HepG2 (cell line): Measurements from ENCODE around the gene SERHL2. TPM values are rescaled to one million over a fixed set of nuclear protein-coding genes. Genes with fewer than 3 reads are reported as not detected.
A peak's percentile ranks its signal among the peaks of the same experiment; 100 is the strongest.

Experiments used
- AGO2 ChIP-seq: fragments of 200-400 bp; formaldehyde crosslinking; optimal IDR thresholded peaks from 2 replicates; pipeline ENCODE3; 2017; ENCODE audit warnings: mild to moderate bottlenecking, low read depth, low read length, moderate library complexity
- CENPX ChIP-seq: sonication (generic); formaldehyde crosslinking; IDR thresholded peaks from 2 replicates; pipeline ENCODE4 v1.9.0; 2021; ENCODE audit warnings: mild to moderate bottlenecking, missing genetic modification reagents, moderate library complexity
- DR1 ChIP-seq: sonication (generic); formaldehyde crosslinking; IDR thresholded peaks from 2 replicates; pipeline ENCODE4 v1.8.0; 2021; ENCODE audit warnings: mild to moderate bottlenecking, missing genetic modification reagents, inconsistent platforms
- HDAC2 ChIP-seq: sonication (generic); formaldehyde crosslinking; IDR thresholded peaks from 2 replicates; pipeline ENCODE4 v1.4.0; 2020; ENCODE audit warnings: missing genetic modification reagents
- HMG20A ChIP-seq: IDR thresholded peaks from 2 replicates; pipeline ENCODE4 v1.6.1; 2016; ENCODE audit warnings: borderline replicate concordance
- JDP2 ChIP-seq: sonication (generic); formaldehyde crosslinking; IDR thresholded peaks from 2 replicates; pipeline ENCODE4 v1.8.1; 2022; ENCODE audit warnings: missing genetic modification reagents, borderline replicate concordance
- KMT2B ChIP-seq: IDR thresholded peaks from 2 replicates; pipeline ENCODE4 v1.6.1; 2016; ENCODE audit warnings: missing genetic modification reagents, missing compliant biosample characterization
- MEIS2 ChIP-seq: sonication (generic); formaldehyde crosslinking; IDR thresholded peaks from 2 replicates; pipeline ENCODE4 v1.9.0; 2021; ENCODE audit warnings: mild to moderate bottlenecking, missing genetic modification reagents
- MLLT10 ChIP-seq: sonication (generic); formaldehyde crosslinking; IDR thresholded peaks from 2 replicates; pipeline ENCODE4 v1.4.0; 2020; ENCODE audit warnings: missing genetic modification reagents
- NFE2L2 ChIP-seq: fragments of 150-350 bp; IDR thresholded peaks from 2 replicates; pipeline ENCODE4 v1.6.1; 2014; ENCODE audit warnings: low read length
- PRPF4 ChIP-seq: fragments of 200-400 bp; formaldehyde crosslinking; IDR thresholded peaks from 2 replicates; pipeline ENCODE4 v1.6.1; 2016; ENCODE audit warnings: low read length, low read depth; ENCODE audit not compliant: poor library complexity, severe bottlenecking
- RBM39 ChIP-seq: fragments of 200-400 bp; formaldehyde crosslinking; IDR thresholded peaks from one replicate; pipeline ENCODE4 v1.6.1; 2018; ENCODE audit warnings: antibody characterized with exemption, mild to moderate bottlenecking, low read depth, low read length; ENCODE audit not compliant: poor library complexity, severe bottlenecking
- SOX6 ChIP-seq, 2 experiments: fragments of 450-650 bp in 1 of 2; sonication (generic) in 1 of 2; formaldehyde crosslinking in 1 of 2; IDR thresholded peaks; 2 replicates each; pipeline versions ENCODE4 v1.4.0 to v1.6.1; 2017 to 2020; ENCODE audit warnings: antibody characterized with exemption in 1 of 2, mild to moderate bottlenecking in 1 of 2, missing genetic modification reagents in 1 of 2
- SP1 ChIP-seq, 2 experiments: fragments of 450-650 bp in 1 of 2; sonication (generic) in 1 of 2; formaldehyde crosslinking in 1 of 2; IDR thresholded peaks; 2 replicates each; pipeline versions ENCODE4 v1.4.0 to v1.6.1; 2016 to 2020; ENCODE audit warnings: missing genetic modification reagents in 1 of 2
- SRY ChIP-seq: sonication (generic); formaldehyde crosslinking; IDR thresholded peaks from 2 replicates; pipeline ENCODE4 v1.8.0; 2022; ENCODE audit warnings: mild to moderate bottlenecking, missing genetic modification reagents
- ZC3H4 ChIP-seq: sonication (generic); formaldehyde crosslinking; IDR thresholded peaks from 2 replicates; pipeline ENCODE4 v1.4.0; 2020; ENCODE audit warnings: missing genetic modification reagents, borderline replicate concordance
- ZFP37 ChIP-seq: sonication (generic); formaldehyde crosslinking; IDR thresholded peaks from 2 replicates; pipeline ENCODE4 v1.4.0; 2020; ENCODE audit warnings: missing genetic modification reagents, borderline replicate concordance
- ZNF549 ChIP-seq: sonication (generic); formaldehyde crosslinking; IDR thresholded peaks from 2 replicates; pipeline ENCODE4 v1.5.0; 2020; ENCODE audit warnings: missing genetic modification reagents
- ZNF674 ChIP-seq: sonication (generic); formaldehyde crosslinking; IDR thresholded peaks from 2 replicates; pipeline ENCODE4 v1.5.0; 2020; ENCODE audit warnings: low read depth, mild to moderate bottlenecking, missing genetic modification reagents
- ZNF766 ChIP-seq: sonication (generic); formaldehyde crosslinking; IDR thresholded peaks from 2 replicates; pipeline ENCODE4 v1.5.0; 2020; ENCODE audit warnings: missing genetic modification reagents, borderline replicate concordance
- polyA plus RNA-seq, 8 experiments: library from polyadenylated mRNA; depleted of rRNA in 3 of 8; stranded (reverse) in 7 of 8; unstranded in 1 of 8; fragments of >200 nt; fragmentation: Illumina TruSeq in 4 of 8; extraction: Trizol in 4 of 8; gene quantifications; 2 replicates each; pipeline versions ENCODE4 v1.2.1 to v1.2.3, GENCODE V29; 2011 to 2016; ENCODE audit warnings: low read depth in 4 of 8, missing spikeins in 1 of 8, mixed read lengths in 1 of 8; ENCODE audit not compliant: insufficient read depth in 1 of 8
- total RNA-seq, 5 experiments: library from RNA; depleted of rRNA; stranded (reverse); fragments of >200 nt; fragmentation: Illumina TruSeq; extraction: Trizol; gene quantifications; 2 replicates each; pipeline ENCODE4 v1.2.3, GENCODE V29; 2016; ENCODE audit warnings: low read depth in 1 of 5
- TF ChIP-seq, protein P1 (sequence below): sonication (generic); formaldehyde crosslinking; IDR thresholded peaks from 2 replicates; pipeline ENCODE4 v1.5.1; 2020; ENCODE audit warnings: missing genetic modification reagents, mild to moderate bottlenecking, borderline replicate concordance
- TF ChIP-seq, protein P2 (sequence below): sonication (generic); formaldehyde crosslinking; IDR thresholded peaks from 2 replicates; pipeline ENCODE4 v1.8.1; 2022; ENCODE audit warnings: mild to moderate bottlenecking, missing genetic modification reagents
- TF ChIP-seq, protein P3 (sequence below): sonication (generic); formaldehyde crosslinking; IDR thresholded peaks from 2 replicates; pipeline ENCODE4 v1.8.1; 2023; ENCODE audit warnings: mild to moderate bottlenecking, missing genetic modification reagents
- TF ChIP-seq, protein P4 (sequence below): IDR thresholded peaks from 2 replicates; pipeline ENCODE4 v1.6.1; 2016; ENCODE audit warnings: mild to moderate bottlenecking

The SERHL2 gene
- total and polyA plus RNA-seq, 2 of the 13 experiments (the other 11 are each of a cell fraction or from before 2014, with no cell fraction given): 1.0 to 1.8 TPM

DNA sequence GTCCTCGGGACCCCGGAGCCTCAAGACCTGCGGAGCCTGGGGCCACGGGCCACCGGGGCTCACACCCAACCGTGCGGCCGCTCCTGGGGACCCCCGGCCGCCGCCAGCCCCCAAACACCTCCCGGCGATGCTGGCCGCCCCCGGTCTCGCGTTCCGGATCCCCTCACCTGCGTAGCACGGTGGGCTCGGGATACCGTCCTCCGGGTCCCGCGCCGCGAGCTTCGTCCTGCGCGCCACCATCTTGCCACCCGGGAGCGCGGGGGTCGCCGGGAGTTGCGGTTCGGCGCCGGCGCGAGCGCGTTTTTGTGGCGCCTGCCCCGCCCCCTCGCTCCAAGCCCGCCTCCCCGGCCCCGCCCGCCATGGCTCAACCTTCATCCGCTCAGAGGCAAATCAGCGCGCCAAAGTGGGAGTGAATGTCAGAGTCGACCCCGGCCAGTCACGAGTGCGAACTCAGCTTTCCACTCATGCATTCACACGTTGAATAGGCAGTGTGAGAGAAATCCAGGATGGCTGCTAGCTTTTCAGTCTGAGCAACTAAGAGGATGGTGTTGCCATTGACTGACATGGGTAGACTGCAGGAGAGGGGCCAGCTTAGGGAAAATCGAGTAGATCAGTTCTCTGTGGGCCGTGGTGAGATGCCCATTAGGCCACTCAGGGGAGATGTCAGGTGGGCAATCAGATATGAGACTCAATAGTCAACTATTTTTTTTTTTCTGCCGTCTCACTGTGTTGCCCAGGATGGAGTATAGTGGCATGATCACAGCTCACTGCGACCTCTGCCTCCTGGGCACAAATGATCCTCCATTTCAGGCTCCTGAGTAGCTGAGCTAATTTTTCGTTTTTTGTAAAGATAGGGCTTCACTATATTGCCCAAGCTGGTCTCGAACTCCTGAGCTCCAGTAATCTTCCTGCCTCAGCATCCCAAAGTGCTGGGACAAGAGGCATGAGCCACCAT is 28.3 kb downstream of the SERHL2 start (continued):
- TF ChIP-seq, protein P1, sequence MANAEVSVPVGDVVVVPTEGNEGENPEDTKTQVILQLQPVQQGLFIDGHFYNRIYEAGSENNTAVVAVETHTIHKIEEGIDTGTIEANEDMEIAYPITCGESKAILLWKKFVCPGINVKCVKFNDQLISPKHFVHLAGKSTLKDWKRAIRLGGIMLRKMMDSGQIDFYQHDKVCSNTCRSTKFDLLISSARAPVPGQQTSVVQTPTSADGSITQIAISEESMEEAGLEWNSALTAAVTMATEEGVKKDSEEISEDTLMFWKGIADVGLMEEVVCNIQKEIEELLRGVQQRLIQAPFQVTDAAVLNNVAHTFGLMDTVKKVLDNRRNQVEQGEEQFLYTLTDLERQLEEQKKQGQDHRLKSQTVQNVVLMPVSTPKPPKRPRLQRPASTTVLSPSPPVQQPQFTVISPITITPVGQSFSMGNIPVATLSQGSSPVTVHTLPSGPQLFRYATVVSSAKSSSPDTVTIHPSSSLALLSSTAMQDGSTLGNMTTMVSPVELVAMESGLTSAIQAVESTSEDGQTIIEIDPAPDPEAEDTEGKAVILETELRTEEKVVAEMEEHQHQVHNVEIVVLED: 0 out of 2 replicates have a peak, but pooled peaks have one; percentile 16
- TF ChIP-seq, protein P2, sequence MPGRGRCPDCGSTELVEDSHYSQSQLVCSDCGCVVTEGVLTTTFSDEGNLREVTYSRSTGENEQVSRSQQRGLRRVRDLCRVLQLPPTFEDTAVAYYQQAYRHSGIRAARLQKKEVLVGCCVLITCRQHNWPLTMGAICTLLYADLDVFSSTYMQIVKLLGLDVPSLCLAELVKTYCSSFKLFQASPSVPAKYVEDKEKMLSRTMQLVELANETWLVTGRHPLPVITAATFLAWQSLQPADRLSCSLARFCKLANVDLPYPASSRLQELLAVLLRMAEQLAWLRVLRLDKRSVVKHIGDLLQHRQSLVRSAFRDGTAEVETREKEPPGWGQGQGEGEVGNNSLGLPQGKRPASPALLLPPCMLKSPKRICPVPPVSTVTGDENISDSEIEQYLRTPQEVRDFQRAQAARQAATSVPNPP: no peak
- TF ChIP-seq SRY (peak; percentile 73; the same call in 1 of the 2 replicates), JDP2 (no peak), ZNF674 (CRISPR knock-in tag) (no peak), MEIS2 (CRISPR knock-in tag) (no peak), NFE2L2 (no peak), ZFP37 (CRISPR knock-in tag) (no peak), RBM39 (no peak), ZNF766 (no peak), CENPX (no peak), DR1 (no peak; the same call in 1 of the 2 replicates), HMG20A (no peak), MLLT10 (no peak), SOX6 (IDR thresholded peaks at IDR 0.05) (no peak), SOX6 (CRISPR knock-in tag; IDR thresholded peaks at IDR 0.05) (no peak), ZC3H4 (CRISPR knock-in tag) (no peak), AGO2 (peak; percentile 82), PRPF4 (no peak), HDAC2 (CRISPR knock-in tag) (no peak), KMT2B (CRISPR knock-in tag) (no peak), ZNF549 (CRISPR knock-in tag) (no peak), SP1 (IDR thresholded peaks at IDR 0.05) (no peak), SP1 (CRISPR knock-in tag; IDR thresholded peaks at IDR 0.05) (peak; percentile 50; the same call in 1 of the 2 replicates)
- TF ChIP-seq, protein P3, sequence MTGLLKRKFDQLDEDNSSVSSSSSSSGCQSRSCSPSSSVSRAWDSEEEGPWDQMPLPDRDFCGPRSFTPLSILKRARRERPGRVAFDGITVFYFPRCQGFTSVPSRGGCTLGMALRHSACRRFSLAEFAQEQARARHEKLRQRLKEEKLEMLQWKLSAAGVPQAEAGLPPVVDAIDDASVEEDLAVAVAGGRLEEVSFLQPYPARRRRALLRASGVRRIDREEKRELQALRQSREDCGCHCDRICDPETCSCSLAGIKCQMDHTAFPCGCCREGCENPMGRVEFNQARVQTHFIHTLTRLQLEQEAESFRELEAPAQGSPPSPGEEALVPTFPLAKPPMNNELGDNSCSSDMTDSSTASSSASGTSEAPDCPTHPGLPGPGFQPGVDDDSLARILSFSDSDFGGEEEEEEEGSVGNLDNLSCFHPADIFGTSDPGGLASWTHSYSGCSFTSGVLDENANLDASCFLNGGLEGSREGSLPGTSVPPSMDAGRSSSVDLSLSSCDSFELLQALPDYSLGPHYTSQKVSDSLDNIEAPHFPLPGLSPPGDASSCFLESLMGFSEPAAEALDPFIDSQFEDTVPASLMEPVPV (CRISPR knock-in tag): no peak; the same call in 1 of the 2 replicates
- TF ChIP-seq, protein P4, sequence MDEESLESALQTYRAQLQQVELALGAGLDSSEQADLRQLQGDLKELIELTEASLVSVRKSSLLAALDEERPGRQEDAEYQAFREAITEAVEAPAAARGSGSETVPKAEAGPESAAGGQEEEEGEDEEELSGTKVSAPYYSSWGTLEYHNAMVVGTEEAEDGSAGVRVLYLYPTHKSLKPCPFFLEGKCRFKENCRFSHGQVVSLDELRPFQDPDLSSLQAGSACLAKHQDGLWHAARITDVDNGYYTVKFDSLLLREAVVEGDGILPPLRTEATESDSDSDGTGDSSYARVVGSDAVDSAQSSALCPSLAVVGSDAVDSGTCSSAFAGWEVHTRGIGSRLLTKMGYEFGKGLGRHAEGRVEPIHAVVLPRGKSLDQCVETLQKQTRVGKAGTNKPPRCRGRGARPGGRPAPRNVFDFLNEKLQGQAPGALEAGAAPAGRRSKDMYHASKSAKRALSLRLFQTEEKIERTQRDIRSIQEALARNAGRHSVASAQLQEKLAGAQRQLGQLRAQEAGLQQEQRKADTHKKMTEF (CRISPR knock-in tag): peak; percentile 47; the same call in 1 of the 2 replicates
